GM19397 (cell line): ENCODE results near the gene NTN3.

Experiments used
- ATAC-seq: cut with Tn5 transposase; IDR thresholded peaks from one replicate; pipeline ENCODE4 v1.9.1; 2021; ENCODE audit warnings: mild to moderate bottlenecking, moderate library complexity; ENCODE audit not compliant: unreplicated experiment

The NTN3 gene

GRCh38 chr16:2511996-2512734 lies 41.1 kb downstream of the NTN3 start:
- ATAC-seq = no peak

GRCh38 chr16:2512735-2513404 lies 41.8 kb downstream of the NTN3 start:
- ATAC-seq = no peak

- ATAC-seq = peak; percentile 71
Observed at GRCh38 chr16:2513405-2514332, 42.6 kb downstream of the NTN3 start, which contains the start of gene ATP6V0C. TSS of gene ATP6V0C (plus strand) at chr16:2513952. CDS start at chr16:2514104, 152 bp downstream.

- ATAC-seq = no peak
Observed at GRCh38 chr16:2514333-2515179, 43.5 kb downstream of the NTN3 start.

GRCh38 chr16:2515180-2515851 lies 44.2 kb downstream of the NTN3 start:
- ATAC-seq = no peak

GRCh38 chr16:2516391-2517240 lies 45.5 kb downstream of the NTN3 start:
- ATAC-seq = no peak

- no peak for ATAC-seq
Observed at GRCh38 chr16:2517954-2518605, 47.0 kb downstream of the NTN3 start.

- no peak for ATAC-seq
Observed at GRCh38 chr16:2518823-2519710, 48.0 kb downstream of the NTN3 start.

- no peak for ATAC-seq
Observed at GRCh38 chr16:2519711-2520080, 48.6 kb downstream of the NTN3 start.

GRCh38 chr16:2520097-2520783 lies 49.1 kb downstream of the NTN3 start, which contains the start of gene AMDHD2:
TSS of gene AMDHD2 (plus strand) at chr16:2520371. CDS start at chr16:2520459, 88 bp downstream.
- ATAC-seq = peak; percentile 68

GRCh38 chr16:2520784-2521531 lies 49.9 kb downstream of the NTN3 start:
- ATAC-seq = peak; percentile 19
